Measurements from ENCODE around the gene KCNK4. TPM values are rescaled to one million over a fixed set of nuclear protein-coding genes. Genes with fewer than 3 reads are reported as not detected.

The KCNK4 gene
- total and polyA plus RNA-seq, 2 of the 13 experiments (the other 11 are each of a cell fraction or from before 2014, with no cell fraction given): not detected

DNA sequence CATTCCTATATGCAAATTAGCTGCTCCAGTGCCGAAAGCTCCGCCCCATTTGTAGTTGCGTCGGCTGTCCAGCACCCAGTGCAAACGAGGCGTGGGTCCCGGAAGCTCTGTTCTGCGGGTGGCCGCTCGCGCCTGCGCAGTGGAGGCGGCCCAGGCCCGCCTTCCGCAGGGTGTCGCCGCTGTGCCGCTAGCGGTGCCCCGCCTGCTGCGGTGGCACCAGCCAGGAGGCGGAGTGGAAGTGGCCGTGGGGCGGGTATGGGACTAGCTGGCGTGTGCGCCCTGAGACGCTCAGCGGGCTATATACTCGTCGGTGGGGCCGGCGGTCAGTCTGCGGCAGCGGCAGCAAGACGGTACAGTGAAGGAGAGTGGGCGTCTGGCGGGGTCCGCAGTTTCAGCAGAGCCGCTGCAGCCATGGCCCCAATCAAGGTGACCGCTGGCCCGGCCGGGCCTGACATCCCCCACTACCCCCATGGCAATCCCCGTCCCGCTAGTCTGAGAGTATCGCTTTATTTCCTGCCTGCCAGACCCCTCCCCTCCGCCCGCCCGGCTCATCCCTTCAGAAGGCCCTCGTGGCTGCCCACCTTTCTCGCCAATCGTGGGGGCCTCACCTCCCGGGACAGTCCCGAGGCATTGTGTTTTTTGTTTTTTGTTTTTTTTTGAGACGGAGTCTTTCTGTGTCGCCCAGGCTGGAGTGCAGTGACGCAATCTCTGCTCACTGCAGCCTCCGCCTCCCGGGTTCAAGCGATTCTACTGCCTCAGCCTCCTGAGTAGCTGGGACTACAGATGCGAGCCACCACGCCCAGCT lies 27.1 kb downstream of the KCNK4 start, which contains the start of gene PRDX5 (continued):
- TF ChIP-seq, protein P1, sequence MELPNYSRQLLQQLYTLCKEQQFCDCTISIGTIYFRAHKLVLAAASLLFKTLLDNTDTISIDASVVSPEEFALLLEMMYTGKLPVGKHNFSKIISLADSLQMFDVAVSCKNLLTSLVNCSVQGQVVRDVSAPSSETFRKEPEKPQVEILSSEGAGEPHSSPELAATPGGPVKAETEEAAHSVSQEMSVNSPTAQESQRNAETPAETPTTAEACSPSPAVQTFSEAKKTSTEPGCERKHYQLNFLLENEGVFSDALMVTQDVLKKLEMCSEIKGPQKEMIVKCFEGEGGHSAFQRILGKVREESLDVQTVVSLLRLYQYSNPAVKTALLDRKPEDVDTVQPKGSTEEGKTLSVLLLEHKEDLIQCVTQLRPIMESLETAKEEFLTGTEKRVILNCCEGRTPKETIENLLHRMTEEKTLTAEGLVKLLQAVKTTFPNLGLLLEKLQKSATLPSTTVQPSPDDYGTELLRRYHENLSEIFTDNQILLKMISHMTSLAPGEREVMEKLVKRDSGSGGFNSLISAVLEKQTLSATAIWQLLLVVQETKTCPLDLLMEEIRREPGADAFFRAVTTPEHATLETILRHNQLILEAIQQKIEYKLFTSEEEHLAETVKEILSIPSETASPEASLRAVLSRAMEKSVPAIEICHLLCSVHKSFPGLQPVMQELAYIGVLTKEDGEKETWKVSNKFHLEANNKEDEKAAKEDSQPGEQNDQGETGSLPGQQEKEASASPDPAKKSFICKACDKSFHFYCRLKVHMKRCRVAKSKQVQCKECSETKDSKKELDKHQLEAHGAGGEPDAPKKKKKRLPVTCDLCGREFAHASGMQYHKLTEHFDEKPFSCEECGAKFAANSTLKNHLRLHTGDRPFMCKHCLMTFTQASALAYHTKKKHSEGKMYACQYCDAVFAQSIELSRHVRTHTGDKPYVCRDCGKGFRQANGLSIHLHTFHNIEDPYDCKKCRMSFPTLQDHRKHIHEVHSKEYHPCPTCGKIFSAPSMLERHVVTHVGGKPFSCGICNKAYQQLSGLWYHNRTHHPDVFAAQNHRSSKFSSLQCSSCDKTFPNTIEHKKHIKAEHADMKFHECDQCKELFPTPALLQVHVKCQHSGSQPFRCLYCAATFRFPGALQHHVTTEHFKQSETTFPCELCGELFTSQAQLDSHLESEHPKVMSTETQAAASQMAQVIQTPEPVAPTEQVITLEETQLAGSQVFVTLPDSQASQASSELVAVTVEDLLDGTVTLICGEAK (IDR thresholded peaks at IDR 0.05): no peak
- TF ChIP-seq, protein P1 (CRISPR knock-in tag; IDR thresholded peaks at IDR 0.05): 0 out of 2 replicates have a peak, but pooled peaks have one; percentile 11
- TF ChIP-seq IKZF4 (CRISPR knock-in tag; IDR thresholded peaks at IDR 0.05; ENCODE audit: borderline replicate concordance, low read depth, not compliant biosample characterization) (no peak), SAP130 (CRISPR knock-in tag; IDR thresholded peaks at IDR 0.05; ENCODE audit: low read depth) (peak; percentile 61), SETDB1 (CRISPR knock-in tag; IDR thresholded peaks at IDR 0.05; ENCODE audit: borderline replicate concordance) (no peak), ZNF496 (CRISPR knock-in tag; IDR thresholded peaks at IDR 0.05; ENCODE audit: insufficient replicate concordance) (no peak), NFAT5 (CRISPR knock-in tag; IDR thresholded peaks at IDR 0.05) (peak; percentile 49; the same call in 1 of the 2 replicates), HDAC2 (CRISPR knock-in tag; IDR thresholded peaks at IDR 0.05) (no peak), REL (CRISPR knock-in tag; conservative IDR thresholded peaks at IDR 0.05) (no peak), NFKB2 (CRISPR knock-in tag; IDR thresholded peaks at IDR 0.05; ENCODE audit: borderline replicate concordance) (peak; percentile 80; the same call in 1 of the 2 replicates), ZSCAN5A (CRISPR knock-in tag; IDR thresholded peaks at IDR 0.05; ENCODE audit: borderline replicate concordance) (no peak)
- TF ChIP-seq, protein P2, sequence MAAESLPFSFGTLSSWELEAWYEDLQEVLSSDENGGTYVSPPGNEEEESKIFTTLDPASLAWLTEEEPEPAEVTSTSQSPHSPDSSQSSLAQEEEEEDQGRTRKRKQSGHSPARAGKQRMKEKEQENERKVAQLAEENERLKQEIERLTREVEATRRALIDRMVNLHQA (CRISPR knock-in tag; IDR thresholded peaks at IDR 0.05): no peak

Data from HepG2 (cell line).